Neural progenitor cell (in vitro differentiated cells): ENCODE results near the gene SMG7.

Source experiments
- EZH2 ChIP-seq: fragments of 200-600 bp; sonication (generic); IDR thresholded peaks from 2 replicates; pipeline ENCODE4 v1.6.1; 2017; ENCODE audit warnings: antibody characterized with exemption, mild to moderate bottlenecking, moderate library complexity
- EZH2phosphoT487 ChIP-seq: fragments of 200-600 bp; sonication (generic); IDR thresholded peaks from 2 replicates; pipeline ENCODE4 v1.6.1; 2017; ENCODE audit warnings: antibody characterized with exemption
- TF ChIP-seq, protein P1 (sequence below): fragments of 200-600 bp; sonication (generic); IDR thresholded peaks from 2 replicates; pipeline ENCODE4 v1.5.1; 2017; ENCODE audit warnings: antibody characterized with exemption, mild to moderate bottlenecking

DNA sequence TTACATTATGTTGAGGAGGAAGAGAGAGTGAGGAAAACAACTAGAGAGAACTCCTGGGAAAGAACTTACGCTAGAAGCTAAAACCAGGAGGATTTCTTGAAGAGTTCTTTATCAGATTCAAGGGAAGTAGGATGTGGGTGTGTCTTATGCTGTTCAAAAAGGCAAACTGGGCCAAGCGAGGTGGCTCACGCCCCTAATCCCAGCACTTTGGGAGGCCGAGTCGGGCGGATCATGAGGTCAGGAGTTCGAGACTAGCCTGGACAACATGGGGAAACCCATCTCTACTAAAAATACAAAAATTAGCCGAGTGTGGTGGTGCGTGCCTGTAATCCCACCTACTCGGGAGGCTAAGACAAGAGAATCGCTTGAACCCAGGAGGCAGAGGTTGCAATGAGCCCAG is 23.1 kb downstream of the SMG7 start:
- TF ChIP-seq, protein P1, sequence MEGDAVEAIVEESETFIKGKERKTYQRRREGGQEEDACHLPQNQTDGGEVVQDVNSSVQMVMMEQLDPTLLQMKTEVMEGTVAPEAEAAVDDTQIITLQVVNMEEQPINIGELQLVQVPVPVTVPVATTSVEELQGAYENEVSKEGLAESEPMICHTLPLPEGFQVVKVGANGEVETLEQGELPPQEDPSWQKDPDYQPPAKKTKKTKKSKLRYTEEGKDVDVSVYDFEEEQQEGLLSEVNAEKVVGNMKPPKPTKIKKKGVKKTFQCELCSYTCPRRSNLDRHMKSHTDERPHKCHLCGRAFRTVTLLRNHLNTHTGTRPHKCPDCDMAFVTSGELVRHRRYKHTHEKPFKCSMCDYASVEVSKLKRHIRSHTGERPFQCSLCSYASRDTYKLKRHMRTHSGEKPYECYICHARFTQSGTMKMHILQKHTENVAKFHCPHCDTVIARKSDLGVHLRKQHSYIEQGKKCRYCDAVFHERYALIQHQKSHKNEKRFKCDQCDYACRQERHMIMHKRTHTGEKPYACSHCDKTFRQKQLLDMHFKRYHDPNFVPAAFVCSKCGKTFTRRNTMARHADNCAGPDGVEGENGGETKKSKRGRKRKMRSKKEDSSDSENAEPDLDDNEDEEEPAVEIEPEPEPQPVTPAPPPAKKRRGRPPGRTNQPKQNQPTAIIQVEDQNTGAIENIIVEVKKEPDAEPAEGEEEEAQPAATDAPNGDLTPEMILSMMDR = no peak
- no peak for TF ChIP-seq EZH2
- no peak for TF ChIP-seq EZH2phosphoT487
